Stimulated activated CD8-positive, alpha-beta memory T cell treated with anti-CD3 and anti-CD28 coated beads, Interleukin-15, amount 100 ng/mL, for 4 hours (primary cell): Measurements from ENCODE around the gene HLA-DMA.
"Not testable (repeated sequence)": the region's sequence is repeated elsewhere in the genome, so short reads cannot be mapped to it uniquely, and the experiment has no call there.

Experiments used
- DNase-seq, 2 donors: peaks; one replicate each; pipeline ENCODE4 v3.0.0-alpha.2; 2020; ENCODE audit warnings: low read depth in 2 of 2

Gene HLA-DMA

GRCh38 chr6:32954986-32955802 is 2.3 kb upstream of the HLA-DMA start:
- DNase-seq: no peak

DNA sequence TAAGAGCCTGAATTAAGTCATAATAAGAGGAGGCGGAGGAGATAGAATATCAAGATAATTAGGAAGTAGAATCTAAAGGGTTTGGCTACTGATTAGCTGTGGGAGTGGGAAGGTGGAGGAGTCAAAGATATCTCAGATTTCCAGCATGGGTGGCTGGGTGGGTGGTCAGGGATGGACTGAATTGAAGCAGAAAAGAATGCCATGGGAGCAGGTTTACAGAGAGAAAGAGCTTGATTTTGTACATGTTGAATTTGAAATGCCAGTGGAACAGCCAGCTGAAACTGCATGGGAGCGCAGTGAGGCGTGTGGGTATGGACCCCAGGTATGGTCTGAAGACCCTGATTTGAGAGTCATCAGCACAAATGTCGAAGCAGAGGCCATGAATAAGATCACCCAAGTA is 1.4 kb upstream of the HLA-DMA start:
- DNase-seq: no peak

DNA sequence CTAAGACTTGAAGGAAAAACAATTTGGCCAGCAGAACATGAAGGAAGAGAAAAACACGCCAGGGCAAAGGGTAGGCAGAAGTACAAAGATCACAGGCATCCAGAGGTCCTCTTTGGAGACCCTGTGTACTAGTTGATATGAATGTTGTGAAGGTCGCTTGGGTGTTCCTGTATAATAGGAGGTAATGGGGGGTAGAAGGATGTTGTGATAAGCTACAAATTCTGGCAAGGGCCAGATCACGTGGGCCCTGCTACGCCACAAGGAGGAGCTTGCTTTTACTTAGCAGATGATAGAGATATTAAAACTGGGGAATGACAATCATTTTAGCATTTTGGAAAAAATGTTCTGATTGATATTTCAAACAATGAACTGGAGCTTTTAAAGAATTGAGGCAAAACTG is 878 bp upstream of the HLA-DMA start:
- no peak for DNase-seq

- no peak for DNase-seq
Observed at GRCh38 chr6:32950449-32950848, 2.4 kb downstream of the HLA-DMA start.

DNA sequence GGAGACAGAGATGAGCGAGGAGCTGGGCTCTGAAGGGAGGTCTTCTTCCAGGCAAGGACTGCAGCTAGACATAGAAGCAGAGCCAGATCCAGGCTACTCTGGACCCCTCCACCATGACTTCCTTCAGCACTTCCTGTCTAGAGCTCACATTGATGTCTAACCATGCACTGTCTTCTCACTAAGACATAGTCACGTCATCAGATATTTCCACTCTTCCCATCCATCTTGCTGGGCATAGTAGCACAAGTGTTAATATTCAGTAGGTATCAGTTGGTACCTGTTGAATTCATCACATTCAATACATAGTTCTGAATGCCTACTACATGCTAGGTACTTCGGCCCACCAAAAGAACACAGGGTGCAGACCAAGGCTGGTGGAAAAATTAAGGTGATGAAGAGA is 2.9 kb downstream of the HLA-DMA start:
- DNase-seq: no peak

- DNase-seq: no peak
Observed at GRCh38 chr6:32949113-32949512, 3.8 kb downstream of the HLA-DMA start.

- no peak for DNase-seq
Observed at GRCh38 chr6:32947552-32948465, 5.1 kb downstream of the HLA-DMA start.

DNA sequence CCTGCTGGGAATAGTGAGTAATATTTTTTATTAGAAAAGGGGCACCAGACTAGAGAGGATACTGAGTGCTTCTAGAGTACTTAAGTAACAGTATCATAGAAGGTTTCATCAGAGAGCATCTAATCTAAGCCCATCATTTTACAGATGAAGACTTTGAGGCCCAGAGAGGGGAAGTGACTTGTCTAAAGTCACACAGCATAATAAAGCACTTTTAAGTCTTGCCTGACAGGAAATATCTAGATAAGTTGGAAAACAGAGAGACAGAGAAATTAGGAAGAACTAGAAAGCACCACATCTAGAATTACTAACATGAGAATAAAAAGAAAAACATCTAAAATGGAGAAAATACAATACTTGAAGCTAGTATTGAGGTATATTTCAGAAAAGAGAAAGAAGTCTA is 6.0 kb downstream of the HLA-DMA start:
- DNase-seq: no peak

- DNase-seq: no peak
Observed at GRCh38 chr6:32945953-32946352, 6.9 kb downstream of the HLA-DMA start.

- no peak for DNase-seq
Observed at GRCh38 chr6:32945108-32945760, 7.7 kb downstream of the HLA-DMA start.

GRCh38 chr6:32943864-32944649 is 8.8 kb downstream of the HLA-DMA start:
- no peak for DNase-seq

- not testable (repeated sequence) for DNase-seq
Observed at GRCh38 chr6:32942555-32943123, 10.3 kb downstream of the HLA-DMA start.

- DNase-seq: peak in 1 of 2 donors; percentile 20
Observed at GRCh38 chr6:32941214-32941768, 11.6 kb downstream of the HLA-DMA start.

- no peak for DNase-seq
Observed at GRCh38 chr6:32940656-32941213, 12.2 kb downstream of the HLA-DMA start, which contains the start of gene HLA-DMB. Gene HLA-DMB, minus strand, starts transcription at chr6:32941028. Its CDS starts 221 bp downstream, at chr6:32940807.

- no peak for DNase-seq
Observed at GRCh38 chr6:32938494-32938893, 14.4 kb downstream of the HLA-DMA start.

DNA sequence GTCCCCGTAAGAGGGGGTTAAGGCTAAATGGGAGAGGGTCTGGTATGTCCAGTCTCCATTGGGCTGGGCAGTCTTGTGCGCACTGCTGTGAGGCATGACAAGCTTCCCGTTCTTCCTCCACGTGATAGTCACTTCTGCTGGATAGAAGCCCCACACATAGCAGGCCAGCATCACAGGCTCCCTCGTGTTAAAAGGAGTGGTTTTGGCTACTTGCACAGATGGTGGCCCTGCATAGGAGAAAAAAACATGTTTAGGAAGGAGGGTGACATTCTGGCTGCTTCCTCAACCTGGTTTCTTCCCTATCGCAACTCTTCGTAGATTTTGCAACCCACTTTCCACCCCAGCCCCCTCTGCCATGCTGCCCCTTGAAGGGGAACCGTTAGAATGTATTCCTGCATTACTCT is 15.7 kb downstream of the HLA-DMA start:
- DNase-seq: no peak

DNA sequence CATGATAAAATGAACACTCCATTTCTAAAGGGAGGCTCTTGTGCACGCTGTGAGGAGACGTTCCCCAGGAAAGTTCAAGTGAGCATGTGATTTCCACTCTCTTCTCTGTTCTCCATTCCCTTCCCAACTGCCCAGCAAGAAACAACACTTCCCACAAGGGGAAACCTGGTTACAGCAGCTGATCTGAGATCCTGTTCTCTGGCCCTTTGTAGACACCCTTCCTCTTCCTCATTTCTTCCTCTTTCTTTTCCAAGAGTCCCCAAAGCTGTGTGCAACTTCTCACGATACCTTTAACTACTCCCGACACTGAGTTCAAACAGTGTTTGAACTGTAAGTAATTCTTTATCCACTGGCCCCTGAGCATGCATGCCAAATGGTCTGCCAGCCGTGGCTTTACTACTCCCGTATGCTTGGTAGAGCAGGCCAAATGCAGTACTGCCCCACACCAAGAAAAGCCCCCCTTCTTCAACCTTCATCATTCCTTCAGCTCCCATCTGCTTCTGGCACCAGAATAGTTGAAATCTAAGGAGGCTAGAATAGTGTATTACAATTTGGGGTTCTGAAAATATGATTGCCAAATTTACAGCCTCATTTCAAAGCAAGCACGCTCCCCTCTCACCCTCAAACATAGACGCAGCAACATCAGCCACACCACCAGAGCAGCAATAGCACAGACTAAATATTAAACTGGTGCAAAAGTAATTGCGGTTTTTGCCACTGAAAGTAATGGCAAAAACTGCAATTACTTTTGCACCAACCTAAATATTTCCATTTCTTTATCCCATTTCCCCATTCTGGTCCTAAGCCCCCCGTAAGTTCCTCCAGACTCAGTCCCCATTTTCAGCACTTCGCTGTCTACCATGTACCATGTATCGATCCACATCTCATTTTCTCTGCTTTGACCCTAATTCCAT is 16.4 kb downstream of the HLA-DMA start:
- DNase-seq: no peak

- DNase-seq: no peak
Observed at GRCh38 chr6:32935551-32936238, 17.2 kb downstream of the HLA-DMA start.

DNA sequence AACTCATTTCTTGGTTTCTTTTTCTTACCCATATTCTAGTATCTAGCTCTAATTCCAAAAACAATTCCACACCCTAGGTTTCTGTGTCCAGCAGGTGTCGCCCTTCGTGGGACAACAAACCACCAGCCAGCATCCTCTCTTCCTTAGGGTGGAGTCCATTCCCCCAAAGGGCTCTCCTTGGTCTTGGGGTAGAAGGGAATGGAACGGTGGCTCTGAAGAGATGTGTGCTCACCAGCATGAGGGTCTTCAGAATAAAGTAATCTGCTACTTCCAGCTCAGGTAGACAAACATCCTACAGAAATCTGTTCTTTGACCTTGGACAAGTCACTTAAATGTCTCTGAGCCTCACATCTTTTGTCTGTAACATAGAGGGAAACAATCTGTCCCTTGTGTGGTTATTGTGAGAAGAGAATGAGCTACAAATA is 19.2 kb downstream of the HLA-DMA start:
- DNase-seq: peak; percentile 37 to 50
